ENCODE measurements around the gene POLR2E. TPM values are rescaled to one million over a fixed set of nuclear protein-coding genes. Genes with fewer than 3 reads are reported as not detected.
A peak's percentile ranks its signal among the peaks of the same experiment; 100 is the strongest.

POLR2E gene
- polyA plus RNA-seq, 1 of the 3 experiments (the other 2 are of a cell fraction) = 283 TPM

GRCh38 chr19:1093811-1094553, 1.2 kb downstream of the POLR2E start:
- Histone ChIP-seq H3F3A (replicated peaks; ENCODE audit: insufficient read depth) (peaks cover 10% of the 10 kb centered on the region), H3K27ac (ENCODE audit: low read depth in 2 of 2, low read length in 1 of 2) (no peak overlapping the region), H3K9me3 (no peaks in the 10 kb centered on the region), H3K36me3 (replicated peaks in 1 of 2; ENCODE audit: control insufficient read depth in 1 of 2, insufficient read depth in 2 of 2, low read length in 1 of 2) (peaks cover 0 to 16% of the 10 kb centered on the region in 2 experiments), H3K4me3 (ENCODE audit: low read depth in 2 of 2, low read length in 1 of 2) (peak overlapping the region; percentile 75 to 76), H4K20me1 (ENCODE audit: insufficient read depth) (peaks cover 19% of the 10 kb centered on the region), H3K79me2 (ENCODE audit: insufficient read depth) (peaks cover 26% of the 10 kb centered on the region), H3K4me2 (peak overlapping the region; percentile 93), H3K9me2 (no peaks in the 10 kb centered on the region), H3K4me1 (ENCODE audit: control insufficient read depth in 1 of 2, insufficient read depth in 2 of 2, low read depth in 1 of 2, low read length in 1 of 2) (peaks cover 9 to 14% of the 10 kb centered on the region in 2 experiments; a peak in 2 of 4 replicates), H3K27me3 (ENCODE audit: insufficient read depth) (no peaks in the 10 kb centered on the region), H2AFZ (ENCODE audit: low read depth) (no peak overlapping the region), H3K9ac (peak overlapping the region; percentile 90)
- no peak for DNase-seq
- TF ChIP-seq RCOR1 (IDR thresholded peaks at IDR 0.05; ENCODE audit: low read length) (no peak), TEAD4 (IDR thresholded peaks at IDR 0.05; ENCODE audit: borderline replicate concordance, insufficient read depth) (no peak), MEF2A (IDR thresholded peaks at IDR 0.05; ENCODE audit: borderline replicate concordance, low read depth) (no peak), FOSL2 (IDR thresholded peaks at IDR 0.05; ENCODE audit: borderline replicate concordance, low read depth) (no peak), TAF1 (IDR thresholded peaks at IDR 0.05; ENCODE audit: borderline replicate concordance, low read depth, low read length) (no peak), CHD2 (IDR thresholded peaks at IDR 0.05; ENCODE audit: low read length, partially characterized antibody) (no peak)
- ChIA-PET CTCF (interaction anchor here (1.0 to 1.5 kb wide), 3 partner anchors 11 to 20 kb away, joined by 3 to 7 read pairs (median 4); no protein-coding TSS in a partner anchor), POLR2A (interaction anchor here (0.6 kb wide), 1 partner anchor 123 kb away, joined by 5 read pairs; no protein-coding TSS in a partner anchor)
- 67% methylated on average over 28 of the region's 32 CpGs for whole genome bisulfite sequencing (ENCODE audit: low lambda C conversion rate)

GRCh38 chr19:1093330-1093729, 1.8 kb downstream of the POLR2E start:
- POLR2A ChIA-PET = no interaction called here

More at GRCh38 chr19:1093330-1093729, 1.8 kb downstream of the POLR2E start:
- DNase-seq = no peak
- H3K27me3 ChIP-seq (ENCODE audit: insufficient read depth) = no peaks in the 10 kb centered on the region
- H3K9me2 ChIP-seq = no peaks in the 10 kb centered on the region
- peaks cover 0 to 16% of the 10 kb centered on the region in 2 experiments for H3K36me3 ChIP-seq (replicated peaks in 1 of 2; ENCODE audit: control insufficient read depth in 1 of 2, insufficient read depth in 2 of 2, low read length in 1 of 2)
- H3K9me3 ChIP-seq = no peaks in the 10 kb centered on the region
- H3K4me3 ChIP-seq (ENCODE audit: low read depth in 2 of 2, low read length in 1 of 2) = no peak overlapping the region
- H4K20me1 ChIP-seq (ENCODE audit: insufficient read depth) = peaks cover 19% of the 10 kb centered on the region
- H3K79me2 ChIP-seq (ENCODE audit: insufficient read depth) = peaks cover 26% of the 10 kb centered on the region
- H3K4me1 ChIP-seq (ENCODE audit: control insufficient read depth in 1 of 2, insufficient read depth in 2 of 2, low read depth in 1 of 2, low read length in 1 of 2) = peaks cover 9 to 14% of the 10 kb centered on the region in 2 experiments; a peak in 2 of 4 replicates
- CTCF ChIA-PET = interaction anchor here (1.0 to 1.4 kb wide), 2 partner anchors 10 to 20 kb away, joined by 3 to 4 read pairs; no protein-coding TSS in a partner anchor
- H3F3A ChIP-seq (replicated peaks; ENCODE audit: insufficient read depth) = peaks cover 10% of the 10 kb centered on the region
- no peak for TF ChIP-seq MXI1 (IDR thresholded peaks at IDR 0.05; ENCODE audit: low read depth, low read length)
- TF ChIP-seq POLR2AphosphoS5 (IDR thresholded peaks at IDR 0.05; ENCODE audit: low read depth, low read length) = no peak
- TF ChIP-seq RCOR1 (IDR thresholded peaks at IDR 0.05; ENCODE audit: low read length) = no peak
- no peak for TF ChIP-seq CHD2 (IDR thresholded peaks at IDR 0.05; ENCODE audit: low read length, partially characterized antibody)
- no peak for TF ChIP-seq RAD21 (IDR thresholded peaks at IDR 0.05; ENCODE audit: low read length)
- no peak for TF ChIP-seq FOSL2 (IDR thresholded peaks at IDR 0.05; ENCODE audit: borderline replicate concordance, low read depth)
- TF ChIP-seq TEAD4 (IDR thresholded peaks at IDR 0.05; ENCODE audit: borderline replicate concordance, insufficient read depth) = no peak
- TF ChIP-seq USF2 (IDR thresholded peaks at IDR 0.05; ENCODE audit: borderline replicate concordance, low read depth, low read length) = no peak
- TF ChIP-seq USF1 (IDR thresholded peaks at IDR 0.05; ENCODE audit: borderline replicate concordance, low read depth) = no peak
- no peak for TF ChIP-seq TCF12 (IDR thresholded peaks at IDR 0.05)
- no peak for TF ChIP-seq FOXJ3 (CRISPR knock-in tag; IDR thresholded peaks at IDR 0.05)
- TF ChIP-seq FOXM1 (IDR thresholded peaks at IDR 0.05; ENCODE audit: low read depth) = no peak
- no peak for TF ChIP-seq GATA2 (CRISPR knock-in tag; IDR thresholded peaks at IDR 0.05)
- no peak for TF ChIP-seq YY1 (IDR thresholded peaks at IDR 0.05; ENCODE audit: low read depth)
- TF ChIP-seq SMC3 (IDR thresholded peaks at IDR 0.05; ENCODE audit: low read depth, low read length) = no peak
- TF ChIP-seq MEF2A (IDR thresholded peaks at IDR 0.05; ENCODE audit: borderline replicate concordance, low read depth) = no peak
- no peak for TF ChIP-seq RXRA (IDR thresholded peaks at IDR 0.05; ENCODE audit: borderline replicate concordance, low read depth)
- TF ChIP-seq REST (IDR thresholded peaks at IDR 0.05; ENCODE audit: low read depth, low read length) = no peak
- TF ChIP-seq PBX3 (IDR thresholded peaks at IDR 0.05) = no peak
- 0 out of 2 replicates have a peak overlapping the region, but pooled peaks have one; percentile 93 for H3K4me2 ChIP-seq
- no peak overlapping the region for H2AFZ ChIP-seq (ENCODE audit: low read depth)
- WGBS (ENCODE audit: low lambda C conversion rate) = 96% methylated on average over 14 of the region's 15 CpGs
- H3K27ac ChIP-seq (ENCODE audit: low read depth in 2 of 2, low read length in 1 of 2) = no peak overlapping the region
- no peak overlapping the region for H3K9ac ChIP-seq
